Stimulated activated CD8-positive, alpha-beta memory T cell treated with anti-CD3 and anti-CD28 coated beads, Interleukin-7, amount 100 ng/mL, for 48 hours (primary cell): Measurements from ENCODE around the gene ANKLE2.

ENCODE experiments used
- DNase-seq, 2 donors: peaks; one replicate each; pipeline ENCODE4 v3.0.0-alpha.2; 2020; ENCODE audit warnings: low read depth in 1 of 2; ENCODE audit errors: extremely low read depth in 1 of 2

The ANKLE2 gene

GRCh38 chr12:132720606-132721345, 40.9 kb downstream of the ANKLE2 start:
- no peak for DNase-seq

- DNase-seq, result no peak
Measured at GRCh38 chr12:132719954-132720324, 41.7 kb downstream of the ANKLE2 start.

- no peak for DNase-seq
Measured at GRCh38 chr12:132719141-132719953, 42.3 kb downstream of the ANKLE2 start.

GRCh38 chr12:132718644-132719043, 43.0 kb downstream of the ANKLE2 start:
- DNase-seq, result no peak

- DNase-seq, result no peak
Measured at GRCh38 chr12:132717531-132718387, 43.9 kb downstream of the ANKLE2 start.

GRCh38 chr12:132717011-132717410, 44.6 kb downstream of the ANKLE2 start:
- DNase-seq, result no peak

GRCh38 chr12:132716356-132716755, 45.3 kb downstream of the ANKLE2 start:
- DNase-seq, result no peak

- DNase-seq, result no peak
Measured at GRCh38 chr12:132715874-132716273, 45.8 kb downstream of the ANKLE2 start.

GRCh38 chr12:132713123-132713522, 48.5 kb downstream of the ANKLE2 start:
- no peak for DNase-seq

- DNase-seq, result no peak
Measured at GRCh38 chr12:132711080-132711843, 50.4 kb downstream of the ANKLE2 start.

- peak; percentile 81 for DNase-seq
Measured at GRCh38 chr12:132710405-132711079, 51.1 kb downstream of the ANKLE2 start, which contains the start of gene PGAM5. TSS of gene PGAM5 (plus strand) at chr12:132710842. CDS start at chr12:132710877, 35 bp downstream.

- no peak for DNase-seq
Measured at GRCh38 chr12:132710043-132710404, 51.6 kb downstream of the ANKLE2 start.

GRCh38 chr12:132708150-132708549, 53.5 kb downstream of the ANKLE2 start:
- DNase-seq, result no peak

GRCh38 chr12:132707241-132707640, 54.4 kb downstream of the ANKLE2 start:
- DNase-seq, result no peak

GRCh38 chr12:132703641-132704040, 58.0 kb downstream of the ANKLE2 start:
- DNase-seq, result no peak

GRCh38 chr12:132702640-132703039, 59.0 kb downstream of the ANKLE2 start:
- no peak for DNase-seq

GRCh38 chr12:132700212-132700822, 61.3 kb downstream of the ANKLE2 start:
- no peak for DNase-seq

- no peak for DNase-seq
Measured at GRCh38 chr12:132698341-132698740, 63.3 kb downstream of the ANKLE2 start.

GRCh38 chr12:132695431-132695830, 66.2 kb downstream of the ANKLE2 start:
- DNase-seq, result no peak
